ENCODE data around the gene ZNF331. TPM values are rescaled to one million over a fixed set of nuclear protein-coding genes. Genes with fewer than 3 reads are reported as not detected.

ZNF331 gene
- total RNA-seq, 1 experiment from 2014 or later = 7.6 TPM

- no peak for DNase-seq (ENCODE audit: low read depth)
Measured at GRCh38 chr19:53571339-53571738, 33.4 kb downstream of the ZNF331 start.

GRCh38 chr19:53576941-53577653 lies 39.2 kb downstream of the ZNF331 start:
- DNase-seq (ENCODE audit: low read depth) = no peak

GRCh38 chr19:53577968-53578367 lies 40.0 kb downstream of the ZNF331 start:
- DNase-seq (ENCODE audit: low read depth) = no peak

GRCh38 chr19:53579518-53579917 lies 41.6 kb downstream of the ZNF331 start:
- no peak for DNase-seq (ENCODE audit: low read depth)

GRCh38 chr19:53580871-53581835 lies 43.2 kb downstream of the ZNF331 start:
- DNase-seq (ENCODE audit: low read depth) = no peak

GRCh38 chr19:53581871-53582279 lies 43.9 kb downstream of the ZNF331 start:
- DNase-seq (ENCODE audit: low read depth) = no peak

- DNase-seq (ENCODE audit: low read depth) = no peak
Measured at GRCh38 chr19:53583181-53583580, 45.2 kb downstream of the ZNF331 start.

GRCh38 chr19:53586277-53586691 lies 48.3 kb downstream of the ZNF331 start:
- no peak for DNase-seq (ENCODE audit: low read depth)

GRCh38 chr19:53594811-53595509 lies 57.0 kb downstream of the ZNF331 start:
- DNase-seq (ENCODE audit: low read depth) = no peak

GRCh38 chr19:53595510-53595867 lies 57.5 kb downstream of the ZNF331 start:
- DNase-seq (ENCODE audit: low read depth) = no peak

- DNase-seq (ENCODE audit: low read depth) = no peak
Measured at GRCh38 chr19:53596056-53596455, 58.1 kb downstream of the ZNF331 start.

- no peak for DNase-seq (ENCODE audit: low read depth)
Measured at GRCh38 chr19:53597023-53597422, 59.1 kb downstream of the ZNF331 start.

- no peak for DNase-seq (ENCODE audit: low read depth)
Measured at GRCh38 chr19:53598361-53598760, 60.4 kb downstream of the ZNF331 start.

GRCh38 chr19:53600217-53600616 lies 62.3 kb downstream of the ZNF331 start:
- no peak for DNase-seq (ENCODE audit: low read depth)

GRCh38 chr19:53606031-53606430 lies 68.1 kb downstream of the ZNF331 start:
- no peak for DNase-seq (ENCODE audit: low read depth)

- no peak for DNase-seq (ENCODE audit: low read depth)
Measured at GRCh38 chr19:53608381-53608780, 70.4 kb downstream of the ZNF331 start.

GRCh38 chr19:53612762-53613526 lies 75.0 kb downstream of the ZNF331 start:
- DNase-seq (ENCODE audit: low read depth) = no peak

- DNase-seq (ENCODE audit: low read depth) = peak; percentile 37
Measured at GRCh38 chr19:53621885-53622740, 84.2 kb downstream of the ZNF331 start.

GRCh38 chr19:53624771-53625545 lies 87.0 kb downstream of the ZNF331 start:
- no peak for DNase-seq (ENCODE audit: low read depth)

- DNase-seq (ENCODE audit: low read depth) = no peak
Measured at GRCh38 chr19:53626486-53626885, 88.5 kb downstream of the ZNF331 start.
